GM18498 (cell line): ENCODE measurements around the gene CCDC97.

Source experiments
- ATAC-seq: cut with Tn5 transposase; IDR thresholded peaks from one replicate; pipeline ENCODE4 v1.9.1; 2021; ENCODE audit warnings: mild to moderate bottlenecking, moderate library complexity; ENCODE audit not compliant: unreplicated experiment

Gene CCDC97

DNA sequence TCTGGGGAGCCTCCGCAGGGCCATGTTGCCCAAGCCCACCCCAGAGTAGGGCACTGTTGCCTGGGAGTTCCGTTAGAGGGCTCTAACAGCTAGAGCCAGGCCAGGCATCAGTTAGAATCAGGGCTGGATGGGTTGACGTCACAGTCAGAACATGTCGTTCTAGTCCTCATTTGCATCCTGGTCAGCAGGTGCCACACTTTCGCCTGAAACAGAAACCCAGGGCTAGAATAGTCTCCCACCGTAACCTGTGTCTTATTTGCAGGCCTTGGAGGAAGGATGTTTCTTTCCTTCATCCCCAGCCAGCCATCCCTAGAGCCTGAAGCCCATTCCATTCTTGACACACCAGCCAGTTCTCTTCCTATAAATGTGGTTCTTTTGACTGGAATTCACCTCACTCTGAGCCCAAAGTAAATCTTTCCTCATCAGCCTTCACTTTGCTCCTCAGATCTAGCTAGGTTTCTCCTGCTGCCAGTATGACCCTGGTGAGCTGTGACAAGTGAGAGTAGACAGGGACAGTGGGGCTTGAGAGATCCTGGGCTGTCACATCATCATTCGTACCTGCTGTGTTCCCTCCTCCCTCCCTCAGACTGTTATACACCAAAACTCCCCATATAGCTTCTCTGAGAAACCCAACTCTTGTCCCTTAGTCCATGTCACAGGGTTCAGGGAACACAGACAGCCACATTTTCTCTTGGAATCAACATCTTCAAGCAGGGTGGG, 12.2 kb upstream of the CCDC97 start:
- peak; percentile 88 for ATAC-seq

GRCh38 chr19:41298348-41298964, 11.5 kb upstream of the CCDC97 start:
- peak; percentile 23 for ATAC-seq

GRCh38 chr19:41299046-41299754, 10.8 kb upstream of the CCDC97 start:
- ATAC-seq = no peak

GRCh38 chr19:41299755-41300089, 10.2 kb upstream of the CCDC97 start:
- ATAC-seq = no peak

GRCh38 chr19:41300555-41300954, 9.4 kb upstream of the CCDC97 start:
- no peak for ATAC-seq

DNA sequence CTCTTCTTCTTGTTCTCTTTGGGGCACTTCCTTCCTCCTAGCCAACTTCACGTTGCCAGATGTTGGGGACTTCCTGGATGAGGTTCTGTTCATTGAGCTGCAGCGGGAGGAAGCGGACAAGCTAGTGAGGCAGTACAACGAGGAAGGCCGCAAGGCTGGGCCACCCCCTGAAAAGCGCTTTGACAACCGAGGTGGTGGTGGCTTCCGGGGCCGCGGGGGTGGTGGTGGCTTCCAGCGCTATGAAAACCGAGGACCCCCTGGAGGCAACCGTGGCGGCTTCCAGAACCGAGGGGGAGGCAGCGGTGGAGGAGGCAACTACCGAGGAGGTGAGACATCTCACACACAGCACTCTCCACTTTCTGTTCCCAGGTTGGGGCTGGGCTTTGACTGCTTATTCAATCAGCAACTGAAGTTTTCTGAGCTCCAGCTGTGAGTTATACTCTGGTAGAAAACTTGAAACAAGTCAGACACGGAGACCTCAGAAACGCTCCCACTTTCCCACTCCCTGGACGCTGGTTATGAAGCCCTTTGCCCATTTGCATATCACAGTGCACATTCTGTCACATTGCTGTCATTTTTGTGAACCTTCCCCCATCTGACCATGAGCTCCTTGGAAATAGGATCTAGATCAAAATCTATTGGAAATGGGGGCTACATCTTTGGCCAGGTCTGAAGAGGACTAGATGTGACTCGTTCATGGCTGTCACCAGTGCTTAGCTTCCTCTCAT, 7.2 kb upstream of the CCDC97 start:
- ATAC-seq = no peak

DNA sequence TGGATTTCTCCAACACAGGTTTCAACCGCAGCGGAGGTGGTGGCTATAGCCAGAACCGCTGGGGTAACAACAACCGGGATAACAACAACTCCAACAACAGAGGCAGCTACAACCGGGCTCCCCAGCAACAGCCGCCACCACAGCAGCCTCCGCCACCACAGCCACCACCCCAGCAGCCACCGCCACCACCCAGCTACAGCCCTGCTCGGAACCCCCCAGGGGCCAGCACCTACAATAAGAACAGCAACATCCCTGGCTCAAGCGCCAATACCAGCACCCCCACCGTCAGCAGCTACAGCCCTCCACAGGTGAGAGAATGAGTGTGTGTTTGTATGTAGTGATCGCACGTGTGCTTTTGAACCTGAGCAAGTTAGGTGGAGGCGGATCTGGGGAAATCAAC, 6.0 kb upstream of the CCDC97 start:
- no peak for ATAC-seq

- no peak for ATAC-seq
Observed at GRCh38 chr19:41304706-41305483, 5.1 kb upstream of the CCDC97 start.

- ATAC-seq = no peak
Observed at GRCh38 chr19:41305927-41306793, 3.8 kb upstream of the CCDC97 start.

DNA sequence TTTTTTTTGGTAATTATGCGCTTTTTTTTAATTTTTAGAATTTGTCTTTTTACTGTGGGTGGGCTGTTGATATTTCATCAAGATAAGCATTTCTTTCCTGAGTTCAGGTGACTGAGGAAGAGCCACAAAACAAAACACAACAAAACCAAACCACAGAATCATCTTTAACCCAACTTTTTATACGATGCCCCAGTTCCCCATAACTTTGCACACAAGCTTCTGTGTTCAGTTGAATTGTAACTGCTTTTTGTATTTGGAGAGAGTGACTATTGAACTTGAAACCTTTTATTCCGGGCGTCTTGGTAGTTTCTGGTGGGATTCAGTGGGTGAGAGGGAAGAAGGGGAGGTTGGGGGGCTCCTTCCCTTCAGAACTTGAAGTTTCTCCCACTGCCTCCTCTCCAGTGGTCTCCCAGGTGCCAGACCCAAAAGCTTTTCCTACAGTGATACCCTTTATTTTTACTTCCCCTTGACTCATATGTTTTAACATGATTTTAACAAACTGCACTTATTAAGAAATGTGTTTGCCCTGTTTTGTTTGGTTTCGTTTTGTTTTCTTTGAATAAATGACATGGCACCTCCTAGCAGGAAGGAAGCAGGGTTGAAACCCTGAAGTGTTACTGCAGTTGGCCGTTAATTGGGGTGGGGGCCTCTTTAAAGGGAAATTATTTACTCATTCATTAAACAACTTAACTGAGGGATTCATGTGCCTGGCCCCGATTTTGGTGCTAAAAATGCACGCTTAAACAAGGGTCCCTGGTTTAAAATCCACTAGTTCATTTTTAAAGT, 2.7 kb upstream of the CCDC97 start:
- no peak for ATAC-seq

- ATAC-seq = no peak
Observed at GRCh38 chr19:41307954-41308449, 2.0 kb upstream of the CCDC97 start.

DNA sequence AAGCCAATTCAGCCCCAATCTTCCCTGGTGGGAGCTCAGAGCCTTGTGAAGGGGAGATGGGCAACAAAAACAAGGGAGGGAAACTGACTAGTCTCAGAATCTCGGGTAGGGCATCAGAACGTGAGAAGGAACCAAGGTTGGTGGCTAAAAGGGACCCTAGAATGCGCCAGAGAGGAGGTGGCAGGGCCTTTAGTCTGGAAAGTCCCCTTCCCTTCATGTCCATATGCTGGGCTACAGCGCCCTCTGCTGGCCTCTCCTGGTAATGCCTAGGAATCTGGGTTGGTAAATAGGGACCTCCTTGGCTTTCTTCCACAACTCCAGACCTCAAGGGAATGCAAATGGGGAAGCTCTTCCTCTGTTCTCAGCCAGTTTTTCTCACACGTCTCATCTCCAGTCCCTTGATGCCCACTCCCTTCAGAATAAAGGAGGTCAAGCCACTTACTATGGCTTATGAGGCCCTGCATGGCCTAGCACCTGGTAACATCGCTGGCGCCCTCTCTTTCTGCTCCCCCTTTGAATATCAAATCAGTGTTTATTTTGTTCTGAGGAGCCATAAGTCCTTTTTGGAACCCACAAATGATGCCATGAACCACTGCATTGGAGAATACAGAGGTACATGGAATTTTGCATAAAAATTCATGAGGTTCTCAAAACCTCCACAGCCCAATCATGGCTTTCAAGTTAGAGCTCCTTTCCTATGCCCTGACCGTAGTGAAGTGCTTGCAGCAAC, 1.4 kb upstream of the CCDC97 start:
- ATAC-seq = peak; percentile 34

DNA sequence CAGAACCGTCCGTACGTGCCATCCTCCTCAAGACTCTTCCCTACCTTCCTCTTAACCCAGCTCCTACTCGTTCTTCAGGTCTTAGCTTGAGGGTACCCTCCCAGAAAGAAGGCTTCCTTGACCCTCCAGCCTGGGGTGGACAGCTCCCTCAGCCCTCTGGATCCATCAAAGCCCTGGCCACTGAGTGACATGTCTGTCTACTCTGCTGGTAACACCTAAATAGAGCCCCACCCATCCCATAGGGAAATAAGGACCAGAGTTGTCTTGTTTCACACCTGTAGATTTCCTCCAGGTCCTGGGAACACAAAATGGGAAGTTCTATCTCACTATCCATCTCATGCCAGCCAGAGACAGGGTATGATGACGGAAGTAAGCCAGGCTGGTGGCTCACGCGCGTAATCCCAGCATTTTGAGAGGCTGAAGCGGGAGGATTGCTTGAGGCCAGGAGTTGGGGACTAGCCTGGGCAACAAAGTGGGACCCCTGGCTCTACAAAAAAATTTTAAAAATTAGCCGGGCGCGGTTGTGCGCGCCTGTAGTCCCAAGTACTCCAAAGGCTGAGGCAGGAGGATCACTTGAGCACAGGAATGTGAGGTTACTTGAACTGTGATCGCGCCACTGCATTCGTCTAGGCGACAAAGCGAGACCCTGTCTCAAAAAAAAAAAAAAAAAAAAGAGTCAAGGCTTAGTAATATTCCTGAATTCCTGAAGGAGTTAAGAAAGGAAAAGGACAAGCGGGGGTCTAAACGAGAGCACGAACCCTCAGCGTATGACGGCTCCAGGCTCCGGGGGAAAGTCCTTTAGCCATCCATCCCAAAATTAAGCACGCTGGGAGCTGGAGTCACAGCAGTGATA, 566 bp upstream of the CCDC97 start:
- no peak for ATAC-seq

DNA sequence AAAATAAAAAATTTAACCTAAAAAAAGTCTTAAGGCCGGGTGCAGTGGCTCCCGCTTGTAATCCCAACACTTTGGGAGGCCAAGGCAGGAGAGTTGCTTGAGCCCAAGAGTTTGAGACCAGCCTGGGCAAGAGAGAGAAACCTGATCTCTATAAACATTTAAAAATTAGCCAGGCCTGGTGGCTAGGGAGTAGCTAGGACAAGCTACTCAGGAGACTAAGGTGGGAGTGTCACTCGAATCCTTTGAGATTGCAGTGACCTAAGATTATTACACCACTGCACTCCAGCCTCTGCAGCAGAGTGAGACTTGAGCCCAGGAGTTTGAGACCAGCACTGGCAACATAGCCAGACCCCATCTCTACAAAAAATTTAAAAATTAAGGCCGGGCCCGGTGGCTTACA, 1.1 kb downstream of the CCDC97 start:
- ATAC-seq = no peak

- ATAC-seq = no peak
Observed at GRCh38 chr19:41311613-41312012, 1.6 kb downstream of the CCDC97 start.

- ATAC-seq = no peak
Observed at GRCh38 chr19:41316306-41316920, 6.4 kb downstream of the CCDC97 start.
